ENCODE results near the gene SAMD3.

SAMD3 gene

GRCh38 chr6:130138909-130139242 is 83.9 kb downstream of the SAMD3 start:
- DNase-seq (ENCODE audit: low read depth) = no peak
- no peak for TF ChIP-seq CTCF (IDR thresholded peaks at IDR 0.05; ENCODE audit: low read length, missing control alignments)
- no peak overlapping the region for H3K4me3 ChIP-seq (replicated peaks; ENCODE audit: low read depth, low read length)

GRCh38 chr6:130138116-130138908 is 84.4 kb downstream of the SAMD3 start:
- TF ChIP-seq CTCF (IDR thresholded peaks at IDR 0.05; ENCODE audit: low read length, missing control alignments) = no peak
- no peak overlapping the region for H3K4me3 ChIP-seq (replicated peaks; ENCODE audit: low read depth, low read length)
- no peak for DNase-seq (ENCODE audit: low read depth)

- DNase-seq (ENCODE audit: low read depth) = no peak
- no peak for TF ChIP-seq CTCF (IDR thresholded peaks at IDR 0.05; ENCODE audit: low read length, missing control alignments)
- no peak overlapping the region for H3K4me3 ChIP-seq (replicated peaks; ENCODE audit: low read depth, low read length)
Measured at GRCh38 chr6:130136798-130137197, 86.0 kb downstream of the SAMD3 start.

GRCh38 chr6:130134582-130134981 is 88.2 kb downstream of the SAMD3 start:
- DNase-seq (ENCODE audit: low read depth) = no peak
- H3K4me3 ChIP-seq (replicated peaks; ENCODE audit: low read depth, low read length) = no peak overlapping the region
- TF ChIP-seq CTCF (IDR thresholded peaks at IDR 0.05; ENCODE audit: low read length, missing control alignments) = no peak

- no peak for TF ChIP-seq CTCF (IDR thresholded peaks at IDR 0.05; ENCODE audit: low read length, missing control alignments)
- no peak for DNase-seq (ENCODE audit: low read depth)
Measured at GRCh38 chr6:130132286-130132701, 90.5 kb downstream of the SAMD3 start.

GRCh38 chr6:130129762-130130246 is 92.9 kb downstream of the SAMD3 start:
- no peak overlapping the region for H3K4me3 ChIP-seq (replicated peaks; ENCODE audit: low read depth, low read length)
- no peak for TF ChIP-seq CTCF (IDR thresholded peaks at IDR 0.05; ENCODE audit: low read length, missing control alignments)
- peak; percentile 22 for DNase-seq (ENCODE audit: low read depth)

More at GRCh38 chr6:130132286-130132701, 90.5 kb downstream of the SAMD3 start:
- no peak overlapping the region for H3K4me3 ChIP-seq (replicated peaks; ENCODE audit: low read depth, low read length)

- TF ChIP-seq CTCF (IDR thresholded peaks at IDR 0.05; ENCODE audit: low read length, missing control alignments) = no peak
- no peak for DNase-seq (ENCODE audit: low read depth)
- H3K4me3 ChIP-seq (replicated peaks; ENCODE audit: low read depth, low read length) = no peak overlapping the region
Measured at GRCh38 chr6:130128326-130128725, 94.4 kb downstream of the SAMD3 start.
